T-helper 17 cell (primary cell): ENCODE data around the gene ADPGK. TPM values are rescaled to one million over a fixed set of nuclear protein-coding genes. Genes with fewer than 3 reads are reported as not detected.

Experiments used
- ATAC-seq: fragments of 150-1000 bp; cut with Tn5 transposase; 2 replicates; pipeline ENCODE4 v1.10.0; 2021; ENCODE audit warnings: mild to moderate bottlenecking, moderate library complexity
- DNase-seq, 3 donors: peaks; one replicate each; pipeline versions ENCODE4 v3.0.0 to v3.0.0-alpha.2; 2020 to 2021
- H3K9me3 ChIP-seq: one replicate; pipeline ENCODE4 v1.7.0; 2013; ENCODE audit warnings: low read length, mild to moderate bottlenecking; ENCODE audit not compliant: control insufficient read depth, poor library complexity, severe bottlenecking
- H3K27ac Mint-ChIP-seq: one replicate; pipeline ENCODE4 v1.8.0; 2022; ENCODE audit warnings: mild to moderate bottlenecking, moderate library complexity, mixed read lengths
- H3K27me3 Mint-ChIP-seq: one replicate; pipeline ENCODE4 v1.8.0; 2022; ENCODE audit warnings: mixed read lengths
- H3K36me3 Mint-ChIP-seq: one replicate; pipeline ENCODE4 v1.8.0; 2022; ENCODE audit warnings: low read depth, mixed read lengths
- H3K4me1 Mint-ChIP-seq: one replicate; pipeline ENCODE4 v1.8.0; 2022; ENCODE audit warnings: mild to moderate bottlenecking, mixed read lengths
- H3K4me3 Mint-ChIP-seq: one replicate; pipeline ENCODE4 v1.8.0; 2022; ENCODE audit warnings: mild to moderate bottlenecking, moderate library complexity, mixed read lengths
- total RNA-seq, 4 donors: library from RNA in 2 of 4; stranded (reverse) in 2 of 4; gene quantifications; one replicate each; pipeline ENCODE4 v1.2.3 and lab custom pipeline; 2022 to 2026

The ADPGK gene
- total RNA-seq, 2 donors from 2014 or later = 115 to 124 TPM

DNA sequence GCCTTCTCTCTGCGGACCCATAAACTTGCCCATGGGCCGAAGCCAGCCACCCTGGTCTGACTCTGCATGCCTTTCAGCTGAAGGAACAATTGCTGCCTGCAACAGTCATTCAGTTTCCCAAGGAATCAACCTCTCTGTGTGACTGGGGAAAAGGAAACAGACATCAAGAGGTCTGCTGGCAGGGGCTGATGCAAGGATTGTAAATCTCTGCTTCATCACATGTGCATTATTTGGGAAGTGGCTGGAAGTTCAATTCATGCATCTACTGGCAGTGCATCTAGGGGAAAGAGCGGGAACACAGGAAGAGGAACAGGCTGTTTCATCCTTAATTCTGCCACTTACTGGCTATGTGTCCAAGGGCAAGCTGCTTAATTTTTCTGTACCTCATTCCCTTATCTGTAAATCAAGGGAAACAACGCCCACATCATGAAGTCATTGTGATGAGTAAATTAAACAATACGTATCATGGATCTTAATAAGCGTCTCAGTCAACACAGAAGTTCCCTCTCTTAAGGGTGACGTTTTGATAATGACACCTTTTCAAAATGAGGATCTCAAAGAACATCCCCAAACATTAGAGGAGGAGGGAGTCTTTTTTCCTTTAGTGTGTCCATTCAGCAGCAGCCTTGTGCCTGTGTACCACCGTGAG, 17.4 kb upstream of the ADPGK start:
- H3K9me3 ChIP-seq = no peaks in the 10 kb centered on the region
- H3K27me3 Mint-ChIP-seq = peaks cover 26% of the 10 kb centered on the region
- ATAC-seq (no peak), DNase-seq (no peak)
- H3K4me1 Mint-ChIP-seq = peaks cover 8% of the 10 kb centered on the region
- no peak overlapping the region for H3K27ac Mint-ChIP-seq
- H3K4me3 Mint-ChIP-seq = no peak overlapping the region
- H3K36me3 Mint-ChIP-seq = peaks cover 4% of the 10 kb centered on the region

GRCh38 chr15:72797834-72798233, 14.3 kb upstream of the ADPGK start:
- no peak for ATAC-seq
- H3K27ac Mint-ChIP-seq = no peak overlapping the region
- H3K4me3 Mint-ChIP-seq = peak overlapping the region; percentile 86
- H3K36me3 Mint-ChIP-seq = peaks cover 4% of the 10 kb centered on the region
- H3K9me3 ChIP-seq = no peaks in the 10 kb centered on the region
- peaks cover 26% of the 10 kb centered on the region for H3K27me3 Mint-ChIP-seq
- H3K4me1 Mint-ChIP-seq = peaks cover 8% of the 10 kb centered on the region
- DNase-seq = no peak

- ATAC-seq (peak; percentile 5), DNase-seq (no peak)
- no peaks in the 10 kb centered on the region for H3K9me3 ChIP-seq
- Mint-ChIP-seq H3K27ac (peak overlapping the region; percentile 16), H3K27me3 (peaks cover 21% of the 10 kb centered on the region), H3K4me3 (peak overlapping the region; percentile 86), H3K36me3 (peaks cover 4% of the 10 kb centered on the region), H3K4me1 (peaks cover 8% of the 10 kb centered on the region)
Measured at GRCh38 chr15:72797338-72797689, 13.8 kb upstream of the ADPGK start.

DNA sequence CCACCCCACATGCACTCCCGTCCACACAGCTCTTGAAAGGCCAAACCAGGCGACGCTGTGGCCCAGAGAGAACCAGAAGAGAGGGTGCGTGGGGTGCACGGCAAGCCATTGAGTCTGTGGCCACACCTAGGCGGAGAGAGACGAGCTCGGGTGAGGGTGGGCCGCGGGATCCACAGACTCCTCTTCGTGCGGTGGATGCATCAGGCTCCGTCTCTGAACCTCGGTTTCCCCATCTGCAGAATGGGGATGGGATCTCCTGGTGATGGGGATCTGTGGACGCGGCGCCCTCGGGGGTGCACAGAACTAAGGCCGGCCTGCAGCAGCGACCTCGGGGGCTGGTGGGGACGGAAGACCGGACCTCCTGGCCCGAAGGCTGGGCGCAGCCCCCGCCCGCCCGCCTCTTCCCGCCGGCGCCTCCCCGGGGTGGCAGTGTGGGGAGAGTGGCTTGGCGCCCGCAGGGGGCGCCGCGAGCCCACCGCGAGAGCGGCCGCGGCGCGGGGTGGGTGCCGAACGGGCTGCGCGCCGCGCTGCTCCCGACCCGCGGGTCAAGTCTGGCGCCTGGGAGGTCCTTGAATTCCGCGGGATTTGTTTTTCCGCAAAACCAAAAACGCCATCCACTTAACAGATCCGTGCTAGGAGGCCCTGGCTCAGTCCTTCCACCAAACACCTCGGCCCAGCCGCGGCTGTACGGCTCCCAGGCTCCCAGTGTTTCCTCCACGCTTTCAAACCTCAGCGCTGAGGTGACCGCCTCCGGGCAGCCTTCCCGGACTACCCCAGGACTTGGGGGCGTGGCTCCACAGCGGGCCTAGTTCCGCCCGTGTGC, 13.2 kb upstream of the ADPGK start:
- peaks cover 4% of the 10 kb centered on the region for H3K36me3 Mint-ChIP-seq
- H3K9me3 ChIP-seq = no peaks in the 10 kb centered on the region
- peak; percentile 34 to 53 (median 35) for DNase-seq
- ATAC-seq = peak; percentile 91
- H3K27ac Mint-ChIP-seq = peak overlapping the region; percentile 83
- peak overlapping the region; percentile 97 for H3K4me3 Mint-ChIP-seq
- H3K27me3 Mint-ChIP-seq = peaks cover 15% of the 10 kb centered on the region
- peaks cover 8% of the 10 kb centered on the region for H3K4me1 Mint-ChIP-seq

DNA sequence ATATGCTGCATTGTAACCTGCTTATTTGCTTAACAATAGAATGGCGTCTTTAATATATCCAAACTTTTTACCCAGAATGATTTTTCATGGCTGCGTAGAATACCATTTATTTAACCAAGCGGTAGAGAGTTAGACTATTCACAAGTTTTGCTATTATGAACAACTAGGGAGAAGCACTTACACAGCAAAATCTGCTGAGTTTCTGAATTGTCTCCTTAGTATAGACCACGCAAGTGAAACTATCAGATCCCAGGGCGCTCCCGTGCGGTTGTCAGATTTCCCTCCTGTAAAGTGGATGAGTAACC, 12.6 kb upstream of the ADPGK start:
- DNase-seq (no peak), ATAC-seq (no peak)
- Mint-ChIP-seq H3K27me3 (peaks cover 10% of the 10 kb centered on the region), H3K27ac (peak overlapping the region; percentile 83), H3K4me1 (peaks cover 8% of the 10 kb centered on the region), H3K36me3 (peaks cover 4% of the 10 kb centered on the region), H3K4me3 (peak overlapping the region; percentile 97)
- H3K9me3 ChIP-seq = no peaks in the 10 kb centered on the region

DNA sequence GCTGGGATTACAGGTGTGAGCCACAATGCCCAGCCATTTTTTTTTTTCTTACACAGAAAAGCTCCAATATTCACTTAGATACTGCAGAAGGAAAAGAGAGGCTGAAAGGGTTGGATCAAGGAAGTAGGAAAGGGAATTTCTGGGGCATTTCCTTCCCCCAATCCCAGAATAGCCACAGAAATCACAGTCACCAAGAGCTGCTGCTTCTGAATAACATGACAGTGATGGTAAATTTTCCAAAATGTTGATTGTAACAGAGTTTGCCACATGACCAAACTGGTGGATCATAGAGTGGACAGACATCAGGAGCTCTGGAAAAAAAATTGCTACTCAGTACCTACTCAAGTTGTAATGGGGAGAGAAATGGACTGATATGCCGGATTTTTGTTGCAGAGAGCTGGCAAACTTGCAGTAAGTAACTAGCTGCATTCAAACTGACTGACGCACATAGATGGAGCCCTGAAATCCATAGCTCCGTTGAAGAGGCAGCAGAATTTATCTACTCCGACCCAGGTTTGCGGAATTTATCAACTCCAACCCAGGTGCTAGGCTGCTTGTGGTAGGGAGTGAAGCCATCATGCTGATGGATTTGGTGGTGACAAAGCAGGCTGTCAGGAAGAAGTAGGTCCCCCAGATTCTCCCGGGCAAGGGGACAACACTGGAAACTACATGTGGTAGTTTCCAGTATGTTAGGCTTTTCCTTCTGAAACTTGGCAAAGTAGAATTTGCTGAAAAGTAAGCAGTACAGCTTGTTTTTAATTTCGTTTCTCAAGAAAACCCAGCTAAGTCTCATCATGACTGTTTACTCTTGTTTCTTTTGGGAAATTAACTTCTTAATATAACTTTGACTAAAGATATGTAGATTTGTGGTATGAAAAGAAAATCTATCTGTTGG, 10.5 kb upstream of the ADPGK start:
- no peaks in the 10 kb centered on the region for H3K27me3 Mint-ChIP-seq
- no peaks in the 10 kb centered on the region for H3K36me3 Mint-ChIP-seq
- DNase-seq (no peak), ATAC-seq (no peak)
- H3K4me1 Mint-ChIP-seq = peaks cover 15% of the 10 kb centered on the region
- H3K9me3 ChIP-seq = no peaks in the 10 kb centered on the region
- H3K4me3 Mint-ChIP-seq = no peak overlapping the region
- H3K27ac Mint-ChIP-seq = no peak overlapping the region

DNA sequence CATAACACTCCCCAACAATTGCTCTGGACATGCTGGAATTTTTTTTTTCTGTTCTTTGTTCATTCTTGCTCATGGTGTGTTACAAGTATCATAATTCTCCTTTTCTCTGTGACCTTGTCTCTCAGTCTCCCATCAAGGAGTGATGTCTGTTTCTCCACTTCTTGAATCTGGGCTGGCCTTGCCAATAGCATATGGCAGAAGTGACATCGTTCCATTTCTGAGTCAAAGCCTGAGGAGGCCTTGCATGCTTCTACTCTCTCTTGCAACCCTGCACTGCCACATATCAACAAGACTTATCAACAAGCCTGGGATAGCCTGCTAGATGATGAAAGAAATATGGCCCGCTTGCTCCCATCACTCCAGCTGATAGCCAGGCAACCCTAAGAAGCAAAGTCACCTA, 8.9 kb upstream of the ADPGK start:
- Mint-ChIP-seq H3K27ac (no peak overlapping the region), H3K4me1 (peaks cover 22% of the 10 kb centered on the region), H3K27me3 (no peaks in the 10 kb centered on the region), H3K36me3 (no peaks in the 10 kb centered on the region), H3K4me3 (no peak overlapping the region)
- ATAC-seq = no peak
- no peak for DNase-seq
- H3K9me3 ChIP-seq = no peaks in the 10 kb centered on the region

DNA sequence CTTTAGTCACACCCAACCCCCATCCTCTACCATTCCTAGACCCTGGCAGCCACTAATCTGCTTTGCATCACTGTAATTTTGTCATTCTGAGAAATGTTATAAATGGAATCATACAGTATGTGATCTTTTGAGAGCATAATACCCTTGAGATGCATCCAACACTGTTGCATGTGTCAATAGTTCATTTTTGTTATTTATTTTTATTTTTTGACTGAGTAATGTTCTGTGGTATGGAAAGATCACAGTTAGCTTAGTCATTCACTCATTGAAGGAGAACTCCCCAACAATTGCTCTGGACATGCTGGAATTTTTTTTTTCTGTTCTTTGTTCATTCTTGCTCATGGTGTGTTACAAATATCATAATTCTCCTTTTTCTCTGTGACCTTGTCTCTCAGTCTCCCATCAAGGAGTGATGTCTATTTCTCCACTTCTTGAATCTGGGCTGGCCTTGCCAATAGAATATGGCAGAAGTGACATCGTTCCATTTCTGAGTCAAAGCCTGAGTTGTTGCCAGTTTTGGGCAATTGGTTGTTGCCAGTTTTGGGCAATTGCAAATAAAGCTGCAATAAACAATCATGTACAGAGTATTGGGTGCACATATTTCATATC, 6.8 kb upstream of the ADPGK start:
- Mint-ChIP-seq H3K36me3 (no peaks in the 10 kb centered on the region), H3K27me3 (no peaks in the 10 kb centered on the region), H3K4me1 (peaks cover 32% of the 10 kb centered on the region), H3K27ac (no peak overlapping the region), H3K4me3 (no peak overlapping the region)
- ATAC-seq (no peak), DNase-seq (no peak)
- no peaks in the 10 kb centered on the region for H3K9me3 ChIP-seq

DNA sequence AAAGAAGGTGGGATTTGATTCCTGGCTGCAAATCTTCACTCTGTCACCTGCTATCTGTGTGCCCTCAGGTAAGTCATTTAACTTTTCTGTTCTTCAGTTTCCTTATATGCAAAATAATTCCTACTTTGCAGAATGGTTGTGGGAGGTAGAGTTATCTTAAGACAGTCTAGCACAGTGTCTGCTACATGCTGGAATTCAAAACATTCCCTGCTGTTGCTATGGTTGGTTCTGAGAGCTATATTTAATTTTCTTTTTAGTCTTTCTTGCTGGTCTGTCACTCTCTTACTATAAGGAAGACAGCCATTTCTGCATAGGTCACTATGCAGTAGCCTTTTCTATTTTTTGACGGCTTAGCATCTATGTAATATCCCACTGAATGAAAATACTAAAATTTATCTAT, 4.0 kb upstream of the ADPGK start:
- peak overlapping the region; percentile 58 for H3K4me3 Mint-ChIP-seq
- DNase-seq (no peak), ATAC-seq (no peak)
- peak overlapping the region; percentile 95 for H3K27ac Mint-ChIP-seq
- peaks cover 5% of the 10 kb centered on the region for H3K36me3 Mint-ChIP-seq
- peaks cover 48% of the 10 kb centered on the region for H3K4me1 Mint-ChIP-seq
- no peaks in the 10 kb centered on the region for H3K27me3 Mint-ChIP-seq
- no peaks in the 10 kb centered on the region for H3K9me3 ChIP-seq

- H3K4me3 Mint-ChIP-seq = peak overlapping the region; percentile 58
- H3K4me1 Mint-ChIP-seq = peaks cover 50% of the 10 kb centered on the region
Measured at GRCh38 chr15:72786676-72787345, 3.3 kb upstream of the ADPGK start.

GRCh38 chr15:72786242-72786641, 2.7 kb upstream of the ADPGK start:
- H3K4me3 Mint-ChIP-seq = peak overlapping the region; percentile 33
- H3K36me3 Mint-ChIP-seq = peaks cover 5% of the 10 kb centered on the region
- H3K27ac Mint-ChIP-seq = peak overlapping the region; percentile 95
- DNase-seq (no peak), ATAC-seq (no peak)
- H3K9me3 ChIP-seq = no peaks in the 10 kb centered on the region
- no peaks in the 10 kb centered on the region for H3K27me3 Mint-ChIP-seq
- H3K4me1 Mint-ChIP-seq = peaks cover 54% of the 10 kb centered on the region

More at GRCh38 chr15:72786676-72787345, 3.3 kb upstream of the ADPGK start:
- H3K9me3 ChIP-seq = no peaks in the 10 kb centered on the region
- Mint-ChIP-seq H3K27me3 (no peaks in the 10 kb centered on the region), H3K27ac (peak overlapping the region; percentile 95), H3K36me3 (peaks cover 5% of the 10 kb centered on the region)
- no peak for ATAC-seq
- no peak for DNase-seq

DNA sequence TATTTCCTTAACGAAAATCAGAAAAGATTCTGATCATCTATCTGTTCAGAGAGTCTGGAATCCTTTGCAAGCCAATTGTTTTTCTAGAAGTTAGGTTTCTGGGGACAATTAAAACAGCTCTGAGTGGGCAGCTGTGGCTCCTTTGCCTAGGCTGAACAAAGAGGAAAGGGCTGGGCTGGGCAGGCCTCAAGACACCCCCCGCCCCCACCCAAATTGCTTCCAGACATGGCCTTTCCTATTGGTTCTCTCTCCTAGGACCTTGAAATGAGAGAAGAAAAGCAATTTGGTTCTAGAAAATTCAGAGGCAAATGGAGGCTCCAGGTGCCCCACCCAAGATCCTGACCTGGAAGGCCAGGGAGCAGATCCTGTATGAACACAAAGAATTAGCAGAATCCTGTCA, 2.3 kb upstream of the ADPGK start:
- no peak for ATAC-seq
- H3K4me1 Mint-ChIP-seq = peaks cover 58% of the 10 kb centered on the region
- H3K4me3 Mint-ChIP-seq = peak overlapping the region; percentile 99
- H3K36me3 Mint-ChIP-seq = peaks cover 5% of the 10 kb centered on the region
- no peak for DNase-seq
- H3K27me3 Mint-ChIP-seq = no peaks in the 10 kb centered on the region
- H3K27ac Mint-ChIP-seq = peak overlapping the region; percentile 95
- H3K9me3 ChIP-seq = no peaks in the 10 kb centered on the region
